22Rv1 (cell line): ENCODE measurements around the gene GATA2.

Experiments
- ZFX ChIP-seq: fragments of 450-650 bp; IDR thresholded peaks from 2 replicates; pipeline ENCODE4 v1.6.1; 2017; ENCODE audit warnings: antibody characterized with exemption, borderline replicate concordance
- TF ChIP-seq, protein P1 (sequence below): fragments of 450-650 bp; IDR thresholded peaks from 2 replicates; pipeline ENCODE4 v1.5.1; 2017; ENCODE audit warnings: mild to moderate bottlenecking

DNA sequence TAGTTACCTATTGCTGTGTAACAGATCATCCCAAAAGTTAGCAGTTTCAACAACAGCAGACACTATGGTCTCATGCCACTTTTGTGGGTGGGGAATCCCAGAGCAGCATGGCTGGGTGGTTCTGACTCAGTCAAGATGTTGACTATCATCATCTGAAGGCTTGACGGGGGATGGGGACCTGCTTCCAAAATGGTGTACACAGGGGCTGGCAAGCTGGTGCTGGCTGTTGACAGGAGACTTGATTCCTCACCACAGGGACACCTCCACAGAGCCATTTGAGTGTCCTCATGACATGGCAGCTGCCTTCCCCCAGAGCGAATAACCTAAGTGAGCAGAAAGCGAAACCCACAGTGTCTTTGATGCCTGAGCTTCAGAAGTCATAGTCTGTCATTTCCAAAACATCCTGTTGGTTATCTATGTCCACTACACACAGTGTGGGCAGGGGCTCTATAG, 45.4 kb downstream of the GATA2 start:
- TF ChIP-seq, protein P1, sequence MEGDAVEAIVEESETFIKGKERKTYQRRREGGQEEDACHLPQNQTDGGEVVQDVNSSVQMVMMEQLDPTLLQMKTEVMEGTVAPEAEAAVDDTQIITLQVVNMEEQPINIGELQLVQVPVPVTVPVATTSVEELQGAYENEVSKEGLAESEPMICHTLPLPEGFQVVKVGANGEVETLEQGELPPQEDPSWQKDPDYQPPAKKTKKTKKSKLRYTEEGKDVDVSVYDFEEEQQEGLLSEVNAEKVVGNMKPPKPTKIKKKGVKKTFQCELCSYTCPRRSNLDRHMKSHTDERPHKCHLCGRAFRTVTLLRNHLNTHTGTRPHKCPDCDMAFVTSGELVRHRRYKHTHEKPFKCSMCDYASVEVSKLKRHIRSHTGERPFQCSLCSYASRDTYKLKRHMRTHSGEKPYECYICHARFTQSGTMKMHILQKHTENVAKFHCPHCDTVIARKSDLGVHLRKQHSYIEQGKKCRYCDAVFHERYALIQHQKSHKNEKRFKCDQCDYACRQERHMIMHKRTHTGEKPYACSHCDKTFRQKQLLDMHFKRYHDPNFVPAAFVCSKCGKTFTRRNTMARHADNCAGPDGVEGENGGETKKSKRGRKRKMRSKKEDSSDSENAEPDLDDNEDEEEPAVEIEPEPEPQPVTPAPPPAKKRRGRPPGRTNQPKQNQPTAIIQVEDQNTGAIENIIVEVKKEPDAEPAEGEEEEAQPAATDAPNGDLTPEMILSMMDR, result no peak
- TF ChIP-seq ZFX, result no peak
